Lung (tissue), 12 donors: ENCODE results near the gene TMEM266. TPM values are rescaled to one million over a fixed set of nuclear protein-coding genes. Genes with fewer than 3 reads are reported as not detected.

Experiments
- ATAC-seq: fragments of 200-7000 bp; cut with Tn5 transposase; one replicate; pipeline ENCODE4 v1.9.1; 2020; ENCODE audit warnings: moderate number of reproducible peaks; ENCODE audit not compliant: insufficient read depth, low FRiP score
- DNase-seq, 3 donors: peaks; one replicate each; pipeline ENCODE4 v3.0.0-alpha.2; 2013 to 2017
- H3K27ac ChIP-seq, 2 donors: one replicate each; pipeline ENCODE4 v1.5.1; 2013; ENCODE audit warnings: mild to moderate bottlenecking in 2 of 2, moderate library complexity in 2 of 2, control low read depth in 1 of 2, inconsistent platforms in 1 of 2, low read depth in 1 of 2, low read length in 1 of 2
- H3K27me3 ChIP-seq, 3 donors: one replicate each; pipeline ENCODE4 v1.5.1; 2013; ENCODE audit warnings: low read length in 2 of 3; ENCODE audit not compliant: control insufficient read depth in 3 of 3, insufficient read depth in 3 of 3
- H3K36me3 ChIP-seq, 4 donors: one replicate each; pipeline ENCODE4 v1.5.1; 2013; ENCODE audit warnings: low read length in 4 of 4, mild to moderate bottlenecking in 1 of 4, moderate library complexity in 1 of 4; ENCODE audit not compliant: control insufficient read depth in 4 of 4, insufficient read depth in 4 of 4
- H3K4me1 ChIP-seq, 5 donors: one replicate each; pipeline ENCODE4 v1.5.1; 2013; ENCODE audit warnings: low read length in 5 of 5, mild to moderate bottlenecking in 2 of 5, moderate library complexity in 1 of 5; ENCODE audit not compliant: control insufficient read depth in 5 of 5, insufficient read depth in 5 of 5
- H3K4me3 ChIP-seq: one replicate; pipeline ENCODE4 v1.5.1; 2013; ENCODE audit warnings: mild to moderate bottlenecking, control low read depth, moderate library complexity
- H3K9ac ChIP-seq, 2 donors: one replicate each; pipeline ENCODE4 v1.5.1; 2013; ENCODE audit warnings: low read length in 2 of 2, control low read depth in 1 of 2; ENCODE audit not compliant: insufficient read depth in 1 of 2
- H3K9me3 ChIP-seq, 4 donors: one replicate each; pipeline ENCODE4 v1.5.1; 2013; ENCODE audit warnings: low read length in 3 of 4, mild to moderate bottlenecking in 1 of 4, moderate library complexity in 1 of 4; ENCODE audit not compliant: control insufficient read depth in 4 of 4, insufficient read depth in 3 of 4
- WGBS, 2 donors: extraction: QIAGEN DNeasy Blood & Tissue Kit; methylation state at CpG; one replicate each; pipeline ENCODE4 v1.1.7; 2013; 5-methylcytosine and 5-hydroxymethylcytosine counted together
- polyA plus RNA-seq, 2 donors: library from polyadenylated mRNA; stranded (reverse); fragments of 200-250 nt; gene quantifications; one replicate each; pipeline ENCODE4 v1.2.1, GENCODE V29; 2013
- total RNA-seq, 2 donors: library from RNA; depleted of rRNA in 1 of 2; stranded (reverse); fragments of >200 nt in 1 of 2; gene quantifications; one replicate each; pipeline ENCODE4 v1.2.1, GENCODE V29; 2014 to 2021
- TF ChIP-seq, protein P1 (sequence below): IDR thresholded peaks from 2 replicates; pipeline ENCODE4 v1.5.1; 2012; ENCODE audit warnings: mild to moderate bottlenecking; ENCODE audit errors: control extremely low read depth, extremely low read depth
- donor health status: control.
- donor health status: control.
- donor health status: Bipolar disorder and iron deficiency.
- donor health status: healthy.
- donor health status: DM: yes; HTN: yes; CAD: no.

Gene TMEM266
- total and polyA plus RNA-seq, 4 donors: 1.1 to 4.4 (median 1.5) TPM

DNA sequence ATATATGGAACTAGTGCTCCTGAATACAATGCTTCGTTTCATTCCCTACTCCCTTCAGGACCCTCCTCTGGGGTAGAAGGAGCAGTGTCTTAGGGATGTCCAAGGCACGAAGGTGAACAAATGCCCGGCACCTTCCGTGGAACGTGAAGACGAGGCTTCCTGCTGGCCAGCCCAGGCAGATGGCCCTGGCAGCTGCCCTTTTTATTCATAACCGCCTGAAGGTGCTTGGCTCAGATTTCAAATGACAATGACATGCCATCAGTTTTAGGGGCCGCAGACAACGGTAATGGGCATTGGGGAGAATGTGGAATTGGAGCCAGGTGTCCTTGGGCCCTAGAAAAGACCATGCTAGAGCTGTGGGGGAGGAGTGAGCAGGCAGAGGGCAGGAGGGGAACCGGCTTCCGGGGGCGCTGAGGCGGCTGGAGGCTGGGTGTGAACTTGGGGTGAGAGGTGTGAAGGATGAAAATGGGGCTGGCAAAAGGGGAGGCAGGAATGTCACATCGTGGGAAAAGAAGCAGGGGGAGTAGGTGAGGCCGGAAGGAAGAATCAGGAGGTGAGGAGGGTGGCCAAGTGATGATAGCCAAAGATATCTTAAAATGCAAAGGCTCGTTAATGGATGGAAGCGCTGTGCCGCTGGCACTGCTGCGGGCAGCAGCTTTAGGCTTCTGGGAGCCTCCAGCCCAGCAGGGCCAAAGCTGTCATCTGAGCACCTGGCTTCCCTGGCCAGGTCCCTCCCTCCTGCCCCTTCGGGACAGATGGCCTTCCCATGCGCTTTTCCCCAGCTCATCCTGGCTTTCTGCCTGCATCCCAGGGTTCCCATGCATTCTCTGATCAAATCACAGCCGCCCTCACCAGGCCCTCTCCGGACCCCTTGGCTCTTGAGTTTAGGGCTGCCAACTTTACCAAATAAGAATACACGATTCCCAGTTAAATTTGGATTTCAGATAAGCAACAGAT is 93.7 kb downstream of the TMEM266 start:
- ATAC-seq (no peak), DNase-seq (no peak)
- Histone ChIP-seq H3K4me1 (peaks cover 0 to 14% (median 4%) of the 10 kb centered on the region in 5 donors), H3K9me3 (no peaks in the 10 kb centered on the region), H3K36me3 (no peaks in the 10 kb centered on the region), H3K4me3 (no peak overlapping the region), H3K9ac (no peak overlapping the region), H3K27me3 (no peaks in the 10 kb centered on the region), H3K27ac (no peak overlapping the region)
- 79 to 81% methylated on average over 24 of the region's 24 CpGs for WGBS, 2 donors
- TF ChIP-seq, protein P1, sequence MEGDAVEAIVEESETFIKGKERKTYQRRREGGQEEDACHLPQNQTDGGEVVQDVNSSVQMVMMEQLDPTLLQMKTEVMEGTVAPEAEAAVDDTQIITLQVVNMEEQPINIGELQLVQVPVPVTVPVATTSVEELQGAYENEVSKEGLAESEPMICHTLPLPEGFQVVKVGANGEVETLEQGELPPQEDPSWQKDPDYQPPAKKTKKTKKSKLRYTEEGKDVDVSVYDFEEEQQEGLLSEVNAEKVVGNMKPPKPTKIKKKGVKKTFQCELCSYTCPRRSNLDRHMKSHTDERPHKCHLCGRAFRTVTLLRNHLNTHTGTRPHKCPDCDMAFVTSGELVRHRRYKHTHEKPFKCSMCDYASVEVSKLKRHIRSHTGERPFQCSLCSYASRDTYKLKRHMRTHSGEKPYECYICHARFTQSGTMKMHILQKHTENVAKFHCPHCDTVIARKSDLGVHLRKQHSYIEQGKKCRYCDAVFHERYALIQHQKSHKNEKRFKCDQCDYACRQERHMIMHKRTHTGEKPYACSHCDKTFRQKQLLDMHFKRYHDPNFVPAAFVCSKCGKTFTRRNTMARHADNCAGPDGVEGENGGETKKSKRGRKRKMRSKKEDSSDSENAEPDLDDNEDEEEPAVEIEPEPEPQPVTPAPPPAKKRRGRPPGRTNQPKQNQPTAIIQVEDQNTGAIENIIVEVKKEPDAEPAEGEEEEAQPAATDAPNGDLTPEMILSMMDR: no peak

DNA sequence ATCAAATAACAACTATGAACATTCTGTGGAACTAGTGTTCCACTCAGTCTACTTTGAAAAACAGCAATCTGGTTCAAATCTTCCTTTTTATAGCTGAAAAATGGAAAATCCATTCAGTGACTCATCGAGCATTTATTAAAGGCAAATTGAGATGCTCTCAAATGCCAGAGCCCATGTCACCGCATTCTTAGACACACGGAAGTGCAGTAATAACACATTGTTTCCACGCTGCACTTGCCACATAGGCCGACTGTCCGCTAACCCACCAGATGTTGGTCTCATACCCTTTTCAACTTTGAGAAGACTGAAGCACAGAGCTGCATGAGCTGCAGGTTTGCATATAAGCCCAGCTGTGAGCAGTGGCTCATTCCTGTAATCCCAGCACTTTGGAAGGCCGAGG is 95.9 kb downstream of the TMEM266 start:
- TF ChIP-seq, protein P1: no peak
- H3K4me1 ChIP-seq: peaks cover 0 to 3% (median 0%) of the 10 kb centered on the region in 5 donors
- no peak overlapping the region for H3K27ac ChIP-seq
- H3K27me3 ChIP-seq: no peaks in the 10 kb centered on the region
- WGBS, 2 donors: 89 to 94% methylated on average over 7 of the region's 7 CpGs
- H3K36me3 ChIP-seq: no peaks in the 10 kb centered on the region
- H3K9me3 ChIP-seq: no peaks in the 10 kb centered on the region
- no peak for DNase-seq
- no peak overlapping the region for H3K4me3 ChIP-seq
- no peak for ATAC-seq
- H3K9ac ChIP-seq: no peak overlapping the region

DNA sequence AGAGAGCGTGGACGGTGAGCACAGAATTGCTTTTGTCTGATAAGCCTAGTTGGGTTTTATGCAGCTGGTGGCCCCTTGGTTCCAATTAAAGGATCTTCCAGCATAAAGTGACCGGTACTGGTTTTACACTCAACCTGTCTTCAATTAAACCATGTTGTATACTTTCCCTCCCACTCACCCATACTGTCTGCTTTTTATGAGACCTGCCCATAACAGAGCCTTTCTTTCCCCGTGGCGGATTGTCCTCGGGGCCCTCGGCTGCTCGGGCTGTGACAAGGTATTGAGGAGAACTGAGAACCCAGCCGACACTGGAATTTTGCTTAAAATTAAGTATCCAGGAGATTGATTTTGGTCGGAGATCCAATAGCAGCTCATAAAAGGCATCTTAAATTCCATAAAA is 98.4 kb downstream of the TMEM266 start:
- no peak overlapping the region for H3K9ac ChIP-seq
- WGBS, 2 donors: 95 to 97% methylated on average over 10 of the region's 10 CpGs
- no peak overlapping the region for H3K27ac ChIP-seq
- H3K4me3 ChIP-seq: no peak overlapping the region
- ATAC-seq (no peak), DNase-seq (no peak)
- H3K4me1 ChIP-seq: peaks cover 0 to 26% (median 9%) of the 10 kb centered on the region in 5 donors
- TF ChIP-seq, protein P1: no peak
- H3K36me3 ChIP-seq: no peaks in the 10 kb centered on the region
- no peaks in the 10 kb centered on the region for H3K27me3 ChIP-seq
- H3K9me3 ChIP-seq: no peaks in the 10 kb centered on the region
